K562 (cell line): ENCODE data around the gene BORCS8. TPM values are rescaled to one million over a fixed set of nuclear protein-coding genes. Genes with fewer than 3 reads are reported as not detected.

Experiments
- ATAC-seq: fragments of 200-7000 bp; cut with Tn5 transposase; 3 replicates; pipeline ENCODE4 v1.9.1; 2020; ENCODE audit warnings: moderate library complexity
- BruUV-seq: library from RNA; stranded (reverse); fragments of 400-500 nt; replicated peaks from 2 replicates; lab custom pipeline; 2021; lab: Mats Ljungman, UMichigan
- CTCF ChIA-PET: fragments of 300-600 bp; formaldehyde crosslinking; extraction: SDS; loops from one replicate; lab custom pipeline; 2021; ENCODE audit warnings: low intra/inter-chr PET ratio; lab: Yijun Ruan, JAX
- POLR2A ChIA-PET: fragments of 300-600, 350-650 bp; sonication (Branson Sonifier 250); formaldehyde crosslinking; extraction: SDS; loops from one replicate; lab custom pipeline; 2021; ENCODE audit warnings: antibody characterized with exemption, inconsistent platforms; lab: Yijun Ruan, JAX
- DNase-seq, 4 experiments: peaks; one replicate each; pipeline versions ENCODE4 v3.0.0 to v3.0.0-alpha.2; 2011 to 2018; ENCODE audit warnings: low spot score in 3 of 4, mixed read lengths in 3 of 4; ENCODE audit errors: extremely low read depth in 1 of 4
- FAIRE-seq: peaks from 2 replicates; lab custom pipeline; 2011; peaks lifted over from hg19 to GRCh38; lab: Jason Lieb, UNC
- H2AFZ ChIP-seq: 2 replicates; pipeline ENCODE4 v1.6.0; 2011; ENCODE audit warnings: low read depth, low read length, control low read depth, inconsistent platforms
- H3K27ac ChIP-seq: fragments of 200-600 bp; 3 replicates; pipeline ENCODE4 v1.8.0; 2011; ENCODE audit warnings: low read depth, mild to moderate bottlenecking, control low read depth, inconsistent platforms, low read length, moderate library complexity, mixed read lengths; ENCODE audit errors: extremely low read depth
- H3K27me3 ChIP-seq, 2 experiments: fragments of 300-600 bp in 1 of 2; 2 replicates in 1 of 2; 3 replicates in 1 of 2; pipeline versions ENCODE4 v1.6.0 to v1.8.0; 2011; ENCODE audit warnings: inconsistent platforms in 2 of 2, low read length in 2 of 2, mild to moderate bottlenecking in 1 of 2, mixed read lengths in 1 of 2, moderate library complexity in 1 of 2; ENCODE audit not compliant: control insufficient read depth in 2 of 2, insufficient read depth in 2 of 2
- H3K36me3 ChIP-seq: fragments of 300-600 bp; 3 replicates; pipeline ENCODE4 v1.8.0; 2011; ENCODE audit warnings: mild to moderate bottlenecking, low read length, inconsistent platforms; ENCODE audit not compliant: control insufficient read depth, insufficient read depth
- H3K4me1 ChIP-seq, 2 experiments: fragments of 200-600 bp in 1 of 2; replicated peaks in 1 of 2; 2 replicates in 1 of 2; 3 replicates in 1 of 2; pipeline versions ENCODE4 v1.5.1 to v1.8.0; 2011; ENCODE audit warnings: inconsistent platforms in 2 of 2, low read length in 2 of 2, mild to moderate bottlenecking in 1 of 2, mixed read lengths in 1 of 2, moderate library complexity in 1 of 2; ENCODE audit not compliant: control insufficient read depth in 2 of 2, insufficient read depth in 2 of 2
- H3K4me2 ChIP-seq: 2 replicates; pipeline ENCODE4 v1.6.1; 2011; ENCODE audit warnings: low read length, control low read depth, inconsistent platforms, mixed read lengths; ENCODE audit not compliant: insufficient read depth
- H3K4me3 ChIP-seq: fragments of 200-600 bp; sonication (generic), shearing (Covaris generic); 2 replicates; pipeline ENCODE4 v1.5.1; 2016; ENCODE audit warnings: control low read depth, inconsistent platforms
- H3K79me2 ChIP-seq: fragments of 200-600 bp; 3 replicates; pipeline ENCODE4 v1.8.0; 2011; ENCODE audit warnings: low read length, inconsistent platforms; ENCODE audit not compliant: control insufficient read depth, insufficient read depth
- H3K9ac ChIP-seq, 2 experiments: 2 replicates each; pipeline versions ENCODE4 v1.6.0 to v1.6.1; 2011; ENCODE audit warnings: low read depth in 2 of 2, low read length in 2 of 2, control low read depth in 1 of 2, inconsistent platforms in 1 of 2, mild to moderate bottlenecking in 1 of 2, mixed read lengths in 1 of 2; ENCODE audit not compliant: insufficient read depth in 1 of 2
- H3K9me1 ChIP-seq: one replicate; pipeline ENCODE4 v1.6.0; 2011; ENCODE audit warnings: inconsistent platforms, mild to moderate bottlenecking, low read length, moderate library complexity; ENCODE audit not compliant: control insufficient read depth, insufficient read depth
- H3K9me3 ChIP-seq: replicated peaks from 2 replicates; pipeline ENCODE4 v1.5.1; 2011; ENCODE audit warnings: low read depth, low read length, inconsistent platforms; ENCODE audit not compliant: control insufficient read depth, insufficient read depth
- H4K20me1 ChIP-seq: replicated peaks from 2 replicates; pipeline ENCODE4 v1.6.1; 2011; ENCODE audit warnings: low read length, inconsistent platforms, mixed read lengths; ENCODE audit not compliant: control insufficient read depth, insufficient read depth
- CCNT2 ChIP-seq: IDR thresholded peaks from 2 replicates; pipeline ENCODE4 v1.6.1; 2011; ENCODE audit warnings: borderline replicate concordance, low read depth, mild to moderate bottlenecking, moderate library complexity, mixed read lengths, low read length; ENCODE audit not compliant: insufficient read length; ENCODE audit errors: extremely low read depth
- CEBPZ ChIP-seq: fragments of 150-350 bp; IDR thresholded peaks from 2 replicates; pipeline ENCODE4 v1.6.1; 2014; ENCODE audit warnings: low read depth, mild to moderate bottlenecking, low read length, borderline replicate concordance
- E2F6 ChIP-seq, 2 experiments: IDR thresholded peaks; 2 replicates each; pipeline ENCODE4 v1.6.1; 2011; ENCODE audit warnings: borderline replicate concordance in 1 of 2, control low read depth in 1 of 2, low read depth in 1 of 2, low read length in 1 of 2, mild to moderate bottlenecking in 1 of 2, mixed read lengths in 1 of 2, moderate library complexity in 1 of 2; ENCODE audit not compliant: insufficient read depth in 1 of 2, insufficient read length in 1 of 2, poor library complexity in 1 of 2, severe bottlenecking in 1 of 2; ENCODE audit errors: extremely low read depth in 1 of 2
- E4F1 ChIP-seq: fragments of 250-450 bp; sonication (Bioruptor Pico); IDR thresholded peaks from 2 replicates; pipeline ENCODE4 v1.5.0; 2021; ENCODE audit warnings: mild to moderate bottlenecking, borderline replicate concordance
- TOE1 ChIP-seq, 2 experiments: fragments of 450-650 bp in 1 of 2; sonication (generic) in 1 of 2; formaldehyde crosslinking in 1 of 2; IDR thresholded peaks; 2 replicates each; pipeline versions ENCODE4 v1.7.1 to v1.8.0; 2016 to 2022; ENCODE audit warnings: borderline replicate concordance in 2 of 2, mild to moderate bottlenecking in 2 of 2, antibody characterized with exemption in 1 of 2, inconsistent platforms in 1 of 2, low read depth in 1 of 2, missing genetic modification reagents in 1 of 2, moderate library complexity in 1 of 2
- ZNF408 ChIP-seq: fragments of 250-450 bp; sonication (Bioruptor Pico); IDR thresholded peaks from 2 replicates; pipeline ENCODE4 v1.4.0; 2020; ENCODE audit warnings: low read depth, mild to moderate bottlenecking, moderate library complexity
- WGBS: fragments of 100-300 bp; shearing (Covaris generic); methylation state at CpG from one replicate; pipeline ENCODE4 v1.1.6; 2016; ENCODE audit warnings: low coverage, mixed read lengths; ENCODE audit not compliant: insufficient coverage; ENCODE audit errors: missing lambda C conversion rate; 5-methylcytosine and 5-hydroxymethylcytosine counted together
- in situ Hi-C: fragments of 300-500 bp; cut with MboI; formaldehyde crosslinking; loops from 4 replicates; pipeline ENCODE4 v1.15.0; 2018; ENCODE audit warnings: inconsistent platforms, mixed read lengths
- intact Hi-C: fragments of 100-400 bp; cut with micrococcal nuclease; formaldehyde crosslinking; loops from 2 replicates; pipeline ENCODE4 v1.14.2; 2022
- polyA plus RNA-seq, 8 experiments: library from polyadenylated mRNA; depleted of rRNA in 4 of 8; stranded (reverse) in 5 of 8; unstranded in 3 of 8; fragments of >200 nt; fragmentation: Nextera tagmentation in 2 of 8; fragmentation: Illumina TruSeq in 1 of 8; extraction: Ambion mirVana in 2 of 8; extraction: Trizol in 1 of 8; gene quantifications; 2 replicates each; pipeline versions ENCODE4 v1.2.1 to v1.2.3, GENCODE V29; 2011 to 2014; ENCODE audit warnings: inconsistent platforms in 1 of 8, missing spikeins in 1 of 8
- total RNA-seq, 7 experiments: library from RNA; depleted of rRNA in 6 of 7; stranded (reverse); fragments of >200 nt in 6 of 7; fragmentation: Illumina TruSeq in 2 of 7; extraction: Trizol in 2 of 7; gene quantifications; 2 replicates each; pipeline versions ENCODE4 v1.2.1 to v1.2.3, GENCODE V29; 2011 to 2021; ENCODE audit warnings: low replicate concordance in 1 of 7
- TF ChIP-seq, protein P1 (sequence below): fragments of 200-400 bp; formaldehyde crosslinking; IDR thresholded peaks from 2 replicates; pipeline ENCODE4 v1.6.1; 2017; ENCODE audit warnings: mild to moderate bottlenecking, low read depth, low read length, moderate library complexity

The BORCS8 gene
- total and polyA plus RNA-seq, 9 of the 15 experiments (the other 6 are each of a cell fraction or from before 2014, with no cell fraction given) = 4.6 to 33.6 (median 16.3) TPM

DNA sequence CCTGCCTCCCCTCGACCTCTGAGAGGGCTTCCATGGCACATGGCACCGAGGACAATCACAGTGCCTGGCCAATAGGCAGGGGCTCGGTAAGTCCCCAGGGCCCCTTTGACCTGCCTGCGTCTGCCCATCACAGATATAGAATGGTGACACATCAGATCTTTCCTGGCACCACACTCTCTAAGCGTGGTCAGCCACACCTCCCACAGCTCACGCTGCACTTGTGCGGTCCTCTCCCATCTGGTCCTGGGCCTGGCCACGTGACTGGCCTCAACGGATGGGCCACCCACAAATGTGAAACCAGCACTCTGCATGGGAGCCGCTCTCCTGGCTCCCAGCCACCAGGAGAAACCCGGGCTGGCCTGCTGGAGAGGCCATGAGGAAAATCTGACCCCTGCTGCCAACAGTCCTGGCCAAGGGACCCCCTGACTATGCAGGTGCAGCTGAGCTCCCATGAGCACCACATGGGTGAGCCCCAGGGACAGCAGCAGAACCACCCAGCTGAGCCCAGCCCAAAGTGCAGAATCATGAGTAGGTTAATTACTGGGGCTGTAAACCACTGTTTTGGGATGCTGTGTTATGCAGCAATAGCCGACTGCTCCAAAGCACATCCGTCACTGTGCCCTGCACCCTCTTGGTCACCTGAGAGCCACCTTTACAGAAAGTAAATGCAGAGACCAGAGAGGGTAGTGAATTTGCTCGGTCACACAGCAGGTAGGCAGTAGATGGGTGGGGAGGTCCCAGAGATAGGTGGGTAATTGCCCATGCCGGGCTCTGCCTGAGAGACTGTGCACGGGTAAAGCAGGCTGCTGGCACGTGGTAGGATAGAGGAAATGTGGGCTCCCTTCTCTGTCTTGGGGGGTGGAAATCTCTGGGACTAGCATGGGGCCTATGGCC, 12.2 kb downstream of the BORCS8 start:
- H3K9ac ChIP-seq = peak overlapping the region in 1 of 2 experiments; percentile 84; a peak in 2 of 4 replicates
- in situ Hi-C loops = no loop called here
- WGBS = 42% methylated on average over 17 of the region's 17 CpGs
- H3K9me1 ChIP-seq = peaks cover 9% of the 10 kb centered on the region
- ChIA-PET CTCF (no interaction called here), POLR2A (interaction anchor here (0.7 to 0.9 kb wide), 2 partner anchors 10 to 12 kb away, joined by 3 to 4 read pairs; partner anchors contain the start of genes BORCS8, MEF2B and RFXANK)
- H3K79me2 ChIP-seq = no peaks in the 10 kb centered on the region
- intact Hi-C loops = no loop called here
- BruUV-seq = no TSS peak
- FAIRE-seq = peak; percentile 73
- H3K4me2 ChIP-seq = peak overlapping the region; percentile 5; the same call in 1 of the 2 replicates
- ATAC-seq = peak; percentile 43
- H3K36me3 ChIP-seq = peaks cover 33% of the 10 kb centered on the region; the same call in 1 of the 3 replicates
- DNase-seq = peak; percentile 37 to 59 (median 52)
- H2AFZ ChIP-seq = no peak overlapping the region
- H3K4me1 ChIP-seq = peaks cover 12 to 31% of the 10 kb centered on the region in 2 experiments; a peak in 4 of 5 replicates
- H3K4me3 ChIP-seq = no peak overlapping the region
- no peaks in the 10 kb centered on the region for H3K27me3 ChIP-seq
- no peaks in the 10 kb centered on the region for H4K20me1 ChIP-seq
- H3K27ac ChIP-seq = no peak overlapping the region
- H3K9me3 ChIP-seq = no peaks in the 10 kb centered on the region
- TF ChIP-seq CEBPZ (no peak), ZNF408 (CRISPR knock-in tag) (no peak), TOE1 (IDR thresholded peaks at IDR 0.05; ENCODE audit: borderline replicate concordance) (peak; percentile 39; the same call in 1 of the 2 replicates), TOE1 (CRISPR knock-in tag; IDR thresholded peaks at IDR 0.05; ENCODE audit: borderline replicate concordance, low read depth) (no peak), E2F6 (IDR thresholded peaks at IDR 0.05; ENCODE audit: borderline replicate concordance in 1 of 2, extremely low read depth in 1 of 2, insufficient read depth in 1 of 2, insufficient read length in 1 of 2, low read depth in 1 of 2, low read length in 1 of 2, poor library complexity in 1 of 2, severe bottlenecking in 1 of 2) (peak in 1 of 2 experiments; percentile 29), E4F1 (CRISPR knock-in tag) (no peak), CCNT2 (no peak)
- TF ChIP-seq, protein P1, sequence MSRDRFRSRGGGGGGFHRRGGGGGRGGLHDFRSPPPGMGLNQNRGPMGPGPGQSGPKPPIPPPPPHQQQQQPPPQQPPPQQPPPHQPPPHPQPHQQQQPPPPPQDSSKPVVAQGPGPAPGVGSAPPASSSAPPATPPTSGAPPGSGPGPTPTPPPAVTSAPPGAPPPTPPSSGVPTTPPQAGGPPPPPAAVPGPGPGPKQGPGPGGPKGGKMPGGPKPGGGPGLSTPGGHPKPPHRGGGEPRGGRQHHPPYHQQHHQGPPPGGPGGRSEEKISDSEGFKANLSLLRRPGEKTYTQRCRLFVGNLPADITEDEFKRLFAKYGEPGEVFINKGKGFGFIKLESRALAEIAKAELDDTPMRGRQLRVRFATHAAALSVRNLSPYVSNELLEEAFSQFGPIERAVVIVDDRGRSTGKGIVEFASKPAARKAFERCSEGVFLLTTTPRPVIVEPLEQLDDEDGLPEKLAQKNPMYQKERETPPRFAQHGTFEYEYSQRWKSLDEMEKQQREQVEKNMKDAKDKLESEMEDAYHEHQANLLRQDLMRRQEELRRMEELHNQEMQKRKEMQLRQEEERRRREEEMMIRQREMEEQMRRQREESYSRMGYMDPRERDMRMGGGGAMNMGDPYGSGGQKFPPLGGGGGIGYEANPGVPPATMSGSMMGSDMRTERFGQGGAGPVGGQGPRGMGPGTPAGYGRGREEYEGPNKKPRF = no peak
